HL-60 (cell line): ENCODE measurements around the gene PRKAG2.

Experiments used
- DNase-seq, 2 experiments: peaks; one replicate each; pipeline ENCODE4 v3.0.0-alpha.2; 2010 to 2020; ENCODE audit warnings: low read depth in 1 of 2, low spot score in 1 of 2
- H3K27ac ChIP-seq: fragments of 250-450 bp; sonication (Bioruptor Pico); replicated peaks from 2 replicates; pipeline ENCODE4 v1.5.1; 2020; ENCODE audit warnings: mild to moderate bottlenecking, moderate library complexity
- H3K27me3 ChIP-seq: fragments of 250-450 bp; sonication (Bioruptor Pico); 2 replicates; pipeline ENCODE4 v1.5.1; 2021; ENCODE audit warnings: mild to moderate bottlenecking, moderate library complexity; ENCODE audit not compliant: insufficient read depth, poor library complexity, severe bottlenecking
- H3K4me3 ChIP-seq: replicated peaks from 2 replicates; pipeline ENCODE4 v1.5.1; 2011; ENCODE audit warnings: mild to moderate bottlenecking, control low read depth, low read length; ENCODE audit not compliant: insufficient read depth
- GABPA ChIP-seq: IDR thresholded peaks from 2 replicates; pipeline ENCODE4 v1.6.1; 2012; ENCODE audit warnings: low read depth
- POLR2AphosphoS5 ChIP-seq: IDR thresholded peaks from 2 replicates; pipeline ENCODE4 v1.6.1; 2012; ENCODE audit warnings: low read depth
- SPI1 ChIP-seq: IDR thresholded peaks from 2 replicates; pipeline ENCODE4 v1.6.1; 2012; ENCODE audit warnings: low read depth, mild to moderate bottlenecking, borderline replicate concordance
- TF ChIP-seq, protein P1 (sequence below): IDR thresholded peaks from one replicate; pipeline ENCODE4 v1.5.1; 2011; ENCODE audit warnings: low read length, control low read depth, inconsistent platforms; ENCODE audit not compliant: insufficient read depth
- TF ChIP-seq, protein P2 (sequence below): IDR thresholded peaks from 2 replicates; pipeline ENCODE4 v1.6.1; 2012; ENCODE audit warnings: low read depth; ENCODE audit not compliant: insufficient replicate concordance

PRKAG2 gene

DNA sequence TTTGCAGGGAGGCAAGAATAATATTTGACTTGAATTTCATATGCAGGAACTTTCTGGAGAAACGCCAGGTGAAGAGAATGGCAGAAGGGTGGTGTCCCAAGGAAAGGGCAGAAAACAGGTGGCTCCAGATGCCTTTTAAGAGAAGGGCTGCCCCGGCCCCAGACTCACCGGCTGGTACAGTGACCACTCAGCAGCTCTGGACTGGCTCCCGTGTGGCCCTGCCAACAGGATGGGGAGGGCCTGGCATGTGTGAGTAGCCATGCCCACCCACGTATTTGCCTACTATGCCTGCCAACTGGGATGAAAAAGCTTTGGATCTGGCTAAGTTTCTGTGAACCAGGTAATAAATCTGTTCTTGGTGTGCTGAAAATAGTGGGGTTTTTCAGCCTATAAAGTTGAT lies 159.5 kb downstream of the PRKAG2 start:
- Histone ChIP-seq H3K4me3 (no peak overlapping the region), H3K27ac (no peak overlapping the region), H3K27me3 (no peaks in the 10 kb centered on the region)
- DNase-seq, result no peak
- no peak for TF ChIP-seq SPI1
- TF ChIP-seq, protein P1, sequence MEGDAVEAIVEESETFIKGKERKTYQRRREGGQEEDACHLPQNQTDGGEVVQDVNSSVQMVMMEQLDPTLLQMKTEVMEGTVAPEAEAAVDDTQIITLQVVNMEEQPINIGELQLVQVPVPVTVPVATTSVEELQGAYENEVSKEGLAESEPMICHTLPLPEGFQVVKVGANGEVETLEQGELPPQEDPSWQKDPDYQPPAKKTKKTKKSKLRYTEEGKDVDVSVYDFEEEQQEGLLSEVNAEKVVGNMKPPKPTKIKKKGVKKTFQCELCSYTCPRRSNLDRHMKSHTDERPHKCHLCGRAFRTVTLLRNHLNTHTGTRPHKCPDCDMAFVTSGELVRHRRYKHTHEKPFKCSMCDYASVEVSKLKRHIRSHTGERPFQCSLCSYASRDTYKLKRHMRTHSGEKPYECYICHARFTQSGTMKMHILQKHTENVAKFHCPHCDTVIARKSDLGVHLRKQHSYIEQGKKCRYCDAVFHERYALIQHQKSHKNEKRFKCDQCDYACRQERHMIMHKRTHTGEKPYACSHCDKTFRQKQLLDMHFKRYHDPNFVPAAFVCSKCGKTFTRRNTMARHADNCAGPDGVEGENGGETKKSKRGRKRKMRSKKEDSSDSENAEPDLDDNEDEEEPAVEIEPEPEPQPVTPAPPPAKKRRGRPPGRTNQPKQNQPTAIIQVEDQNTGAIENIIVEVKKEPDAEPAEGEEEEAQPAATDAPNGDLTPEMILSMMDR, result no peak

DNA sequence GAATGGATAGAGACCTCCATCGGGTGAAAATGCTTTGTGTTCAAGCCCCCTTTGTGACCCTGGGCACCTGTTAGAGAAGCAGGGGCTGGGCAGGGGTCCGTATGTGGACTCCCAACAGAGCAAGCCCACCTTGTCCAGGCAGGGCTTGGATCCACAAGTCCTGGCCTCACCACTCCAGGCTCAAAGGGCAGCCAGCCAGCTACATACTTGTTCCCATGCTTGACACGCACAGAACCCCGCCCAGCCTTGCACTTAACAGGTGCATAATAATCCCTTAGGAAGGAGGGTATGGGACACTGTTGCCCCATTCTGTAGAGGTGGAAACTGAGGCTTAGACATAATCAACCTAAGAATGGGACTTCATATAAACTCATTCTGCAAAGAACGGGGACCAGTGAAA lies 160.6 kb downstream of the PRKAG2 start:
- no peak for TF ChIP-seq GABPA
- TF ChIP-seq POLR2AphosphoS5, result no peak
- no peak for TF ChIP-seq SPI1
- TF ChIP-seq, protein P1, result no peak
- TF ChIP-seq, protein P2, sequence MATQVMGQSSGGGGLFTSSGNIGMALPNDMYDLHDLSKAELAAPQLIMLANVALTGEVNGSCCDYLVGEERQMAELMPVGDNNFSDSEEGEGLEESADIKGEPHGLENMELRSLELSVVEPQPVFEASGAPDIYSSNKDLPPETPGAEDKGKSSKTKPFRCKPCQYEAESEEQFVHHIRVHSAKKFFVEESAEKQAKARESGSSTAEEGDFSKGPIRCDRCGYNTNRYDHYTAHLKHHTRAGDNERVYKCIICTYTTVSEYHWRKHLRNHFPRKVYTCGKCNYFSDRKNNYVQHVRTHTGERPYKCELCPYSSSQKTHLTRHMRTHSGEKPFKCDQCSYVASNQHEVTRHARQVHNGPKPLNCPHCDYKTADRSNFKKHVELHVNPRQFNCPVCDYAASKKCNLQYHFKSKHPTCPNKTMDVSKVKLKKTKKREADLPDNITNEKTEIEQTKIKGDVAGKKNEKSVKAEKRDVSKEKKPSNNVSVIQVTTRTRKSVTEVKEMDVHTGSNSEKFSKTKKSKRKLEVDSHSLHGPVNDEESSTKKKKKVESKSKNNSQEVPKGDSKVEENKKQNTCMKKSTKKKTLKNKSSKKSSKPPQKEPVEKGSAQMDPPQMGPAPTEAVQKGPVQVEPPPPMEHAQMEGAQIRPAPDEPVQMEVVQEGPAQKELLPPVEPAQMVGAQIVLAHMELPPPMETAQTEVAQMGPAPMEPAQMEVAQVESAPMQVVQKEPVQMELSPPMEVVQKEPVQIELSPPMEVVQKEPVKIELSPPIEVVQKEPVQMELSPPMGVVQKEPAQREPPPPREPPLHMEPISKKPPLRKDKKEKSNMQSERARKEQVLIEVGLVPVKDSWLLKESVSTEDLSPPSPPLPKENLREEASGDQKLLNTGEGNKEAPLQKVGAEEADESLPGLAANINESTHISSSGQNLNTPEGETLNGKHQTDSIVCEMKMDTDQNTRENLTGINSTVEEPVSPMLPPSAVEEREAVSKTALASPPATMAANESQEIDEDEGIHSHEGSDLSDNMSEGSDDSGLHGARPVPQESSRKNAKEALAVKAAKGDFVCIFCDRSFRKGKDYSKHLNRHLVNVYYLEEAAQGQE, result no peak
- Histone ChIP-seq H3K27me3 (no peaks in the 10 kb centered on the region), H3K4me3 (no peak overlapping the region), H3K27ac (no peak overlapping the region)
- no peak for DNase-seq

DNA sequence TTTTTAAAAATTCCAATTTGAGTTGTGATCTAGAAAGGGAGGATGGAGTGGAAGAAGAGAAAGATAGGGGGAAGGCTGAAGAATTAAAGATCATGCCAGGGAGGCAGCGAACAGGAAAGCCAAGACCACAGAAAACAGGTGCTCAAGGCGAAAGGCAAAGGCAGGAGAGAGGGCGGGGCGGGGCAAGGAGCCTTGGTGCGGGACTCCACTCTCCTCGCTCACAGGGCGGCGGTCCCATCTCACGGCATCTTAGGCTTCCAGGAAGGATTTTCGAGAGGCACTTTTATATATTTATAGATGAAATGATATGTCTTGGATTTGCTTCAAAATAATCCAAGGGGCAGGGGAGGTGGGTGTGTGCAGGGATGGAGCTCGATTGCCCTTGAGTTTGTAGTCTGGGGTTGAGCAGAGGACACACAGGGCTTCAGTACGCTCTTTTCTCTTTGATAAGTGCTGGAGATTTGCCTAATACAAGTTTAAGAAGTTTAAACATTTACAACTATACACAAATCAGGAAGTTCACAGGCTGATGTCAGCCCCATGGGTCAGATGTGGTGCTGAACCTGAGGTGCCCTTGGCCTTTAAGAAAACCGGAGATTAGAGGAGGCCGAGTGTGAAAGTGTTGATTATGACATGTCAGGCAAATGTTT lies 161.1 kb downstream of the PRKAG2 start:
- Histone ChIP-seq H3K27me3 (no peaks in the 10 kb centered on the region), H3K4me3 (no peak overlapping the region), H3K27ac (no peak overlapping the region)
- DNase-seq, result no peak
- TF ChIP-seq, protein P2, result no peak
- TF ChIP-seq GABPA (no peak), POLR2AphosphoS5 (no peak), SPI1 (no peak)
- TF ChIP-seq, protein P1, result no peak

DNA sequence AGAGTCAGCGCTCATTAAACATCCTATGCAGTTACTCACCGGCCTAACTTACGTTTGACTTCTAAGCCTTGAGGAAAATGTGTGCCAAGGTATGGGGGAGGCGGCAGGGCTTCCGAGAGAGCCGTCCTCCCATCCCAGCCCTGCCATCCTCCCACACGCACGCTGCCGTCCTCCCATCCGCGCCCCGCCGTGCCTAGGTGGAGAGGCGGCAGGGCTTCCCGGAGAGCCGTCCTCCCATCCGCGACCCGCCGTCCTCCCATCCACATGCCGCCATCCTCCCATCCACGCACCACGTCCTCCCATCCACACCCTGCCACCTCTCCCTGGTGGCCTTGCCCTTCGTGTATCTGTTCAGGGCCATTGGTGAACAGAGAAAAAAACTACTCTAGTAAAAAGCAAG lies 162.7 kb downstream of the PRKAG2 start:
- Histone ChIP-seq H3K4me3 (no peak overlapping the region), H3K27me3 (no peaks in the 10 kb centered on the region), H3K27ac (no peak overlapping the region)
- no peak for DNase-seq
- TF ChIP-seq POLR2AphosphoS5 (no peak), SPI1 (no peak), GABPA (no peak)
- TF ChIP-seq, protein P1, result no peak
- TF ChIP-seq, protein P2, result no peak
